ENCODE measurements around the gene GAS2L3. TPM values are rescaled to one million over a fixed set of nuclear protein-coding genes. Genes with fewer than 3 reads are reported as not detected.
A peak's percentile ranks its signal among the peaks of the same experiment; 100 is the strongest.

GAS2L3 gene
- total RNA-seq, 1 experiment from 2014 or later: 38.7 TPM

- no peak overlapping the region for H3K4me3 ChIP-seq (replicated peaks in 1 of 2; ENCODE audit: low read depth in 1 of 2, low read length in 2 of 2)
- peaks cover 19 to 34% of the 10 kb centered on the region in 2 experiments for H3K4me1 ChIP-seq (ENCODE audit: control insufficient read depth in 1 of 2, insufficient read depth in 2 of 2, low read length in 2 of 2)
- no peak for ATAC-seq
- no peak overlapping the region for H3K9ac ChIP-seq (ENCODE audit: low read length)
- intact Hi-C loops (cut with micrococcal nuclease): no loop called here
- H3K27me3 ChIP-seq (ENCODE audit: insufficient read depth, low read length): peaks cover 4% of the 10 kb centered on the region; the same call in 1 of the 2 replicates
- no peaks in the 10 kb centered on the region for H3K9me2 ChIP-seq (ENCODE audit: insufficient read depth)
- no peak for DNase-seq (ENCODE audit: low read depth, low spot score)
- no peak overlapping the region for H3K27ac ChIP-seq (ENCODE audit: low read depth, low read length)
- BruUV-seq (replicated peaks): no TSS peak
- H3K79me2 ChIP-seq (ENCODE audit: insufficient read depth, low read length): peaks cover 34% of the 10 kb centered on the region
- H4K20me1 ChIP-seq (ENCODE audit: insufficient read depth): no peaks in the 10 kb centered on the region
- no peak for TF ChIP-seq ELF1 (IDR thresholded peaks at IDR 0.05; ENCODE audit: borderline replicate concordance, low read depth)
- no peak for TF ChIP-seq EZH2 (IDR thresholded peaks at IDR 0.05)
- no peak for TF ChIP-seq FOSL1 (IDR thresholded peaks at IDR 0.05; ENCODE audit: low read depth)
- TF ChIP-seq, protein P1, sequence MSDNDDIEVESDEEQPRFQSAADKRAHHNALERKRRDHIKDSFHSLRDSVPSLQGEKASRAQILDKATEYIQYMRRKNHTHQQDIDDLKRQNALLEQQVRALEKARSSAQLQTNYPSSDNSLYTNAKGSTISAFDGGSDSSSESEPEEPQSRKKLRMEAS (IDR thresholded peaks at IDR 0.05): no peak
- no peak for TF ChIP-seq ZFX (IDR thresholded peaks at IDR 0.05)
- no peak for TF ChIP-seq SP1 (IDR thresholded peaks at IDR 0.05; ENCODE audit: low read depth)
- no peak for TF ChIP-seq EGR1 (IDR thresholded peaks at IDR 0.05; ENCODE audit: low read depth)
- no peak for TF ChIP-seq RAD21 (IDR thresholded peaks at IDR 0.05; ENCODE audit: low read depth)
- CTCF ChIA-PET: no interaction called here
- RAD21 ChIA-PET (ENCODE audit: low non-redundant PET in 1 of 2, low total read pairs in 2 of 2, uncharacterized antibody in 2 of 2, unreplicated experiment in 2 of 2): no interaction called here
- no peak overlapping the region for H2AFZ ChIP-seq (ENCODE audit: low read depth, low read length, poor library complexity, severe bottlenecking)
- H3K36me3 ChIP-seq (ENCODE audit: control insufficient read depth in 1 of 2, insufficient read depth in 2 of 2, low read length in 2 of 2): no peaks in the 10 kb centered on the region
- POLR2A ChIA-PET: no interaction called here
- no peaks in the 10 kb centered on the region for H3K9me3 ChIP-seq (ENCODE audit: control insufficient read depth in 1 of 2, insufficient read depth in 1 of 2, low read depth in 1 of 2, low read length in 2 of 2)
- no peak overlapping the region for H3K4me2 ChIP-seq (ENCODE audit: low read length)
These were observed 1.3 kb upstream of the GAS2L3 start for GRCh38 chr12:100572184-100572583.

DNA sequence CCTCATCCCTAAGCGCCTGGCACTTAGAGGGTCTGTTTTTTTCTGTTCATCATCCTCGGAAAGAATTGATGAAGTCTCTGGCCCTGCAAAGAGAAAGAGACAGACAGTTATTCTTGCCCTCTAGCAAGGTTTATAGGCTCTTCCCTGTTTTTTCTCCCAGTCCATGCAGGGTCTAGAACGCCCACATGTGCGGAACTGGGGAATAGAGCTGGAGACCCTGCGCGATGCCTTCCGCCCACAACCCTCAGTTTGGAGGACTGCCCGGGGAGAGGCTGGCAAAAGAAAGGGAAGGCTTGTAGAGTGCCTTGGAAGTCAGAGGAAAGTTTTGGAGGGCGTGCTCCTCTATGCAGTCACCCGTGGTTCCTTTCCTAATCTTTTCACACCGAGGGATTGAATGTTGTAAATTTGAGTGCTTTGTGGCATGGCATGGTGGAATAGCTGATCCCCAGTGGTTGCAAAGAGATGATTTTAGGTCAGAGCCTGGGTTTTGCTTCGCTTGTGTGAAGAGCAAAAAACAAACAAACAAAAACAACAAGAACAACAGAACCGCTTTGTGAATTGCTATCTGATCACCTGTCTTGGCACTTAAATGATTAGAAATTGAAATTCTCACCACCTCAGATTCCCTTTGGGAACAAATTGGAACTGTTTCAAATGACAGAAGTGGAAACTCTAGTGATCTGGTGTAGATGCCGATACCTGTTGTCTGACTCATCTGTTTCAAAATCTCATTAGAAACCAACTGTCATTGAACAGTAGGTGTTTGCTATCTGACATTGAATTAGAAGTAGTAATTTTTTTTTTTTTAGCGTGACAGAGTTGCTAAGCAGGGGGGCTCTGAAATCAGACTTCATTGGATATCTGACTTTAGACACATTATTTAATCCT lies 947 bp downstream of the GAS2L3 start:
- ChIA-PET POLR2A (interaction anchor here (0.8 kb wide), 1 partner anchor 8 kb away, joined by 3 read pairs; no protein-coding TSS in a partner anchor), CTCF (interaction anchor here (1.2 kb wide), 1 partner anchor 19 kb away, joined by 4 read pairs; no protein-coding TSS in a partner anchor), RAD21 (ENCODE audit: low non-redundant PET in 1 of 2, low total read pairs in 2 of 2, uncharacterized antibody in 2 of 2, unreplicated experiment in 2 of 2) (no interaction called here)
- intact Hi-C loops (cut with micrococcal nuclease): no loop called here
- H3K4me1 ChIP-seq (ENCODE audit: control insufficient read depth in 1 of 2, insufficient read depth in 2 of 2, low read length in 2 of 2): peaks cover 19 to 34% of the 10 kb centered on the region in 2 experiments
- peak; percentile 36; the same call in 1 of the 2 replicates for TF ChIP-seq FOSL1 (IDR thresholded peaks at IDR 0.05; ENCODE audit: low read depth)
- TF ChIP-seq REST (IDR thresholded peaks at IDR 0.05; ENCODE audit: low read depth): no peak
- TF ChIP-seq SIN3A (IDR thresholded peaks at IDR 0.05; ENCODE audit: low read depth): no peak
- TF ChIP-seq SP1 (IDR thresholded peaks at IDR 0.05; ENCODE audit: low read depth): no peak
- H3K9me2 ChIP-seq (ENCODE audit: insufficient read depth): no peaks in the 10 kb centered on the region
- peak overlapping the region; percentile 68 to 76 for H3K4me3 ChIP-seq (replicated peaks in 1 of 2; ENCODE audit: low read depth in 1 of 2, low read length in 2 of 2)
- DNase-seq (ENCODE audit: low read depth, low spot score) (no peak), ATAC-seq (peak; percentile 20)
- peaks cover 56% of the 10 kb centered on the region for H3K79me2 ChIP-seq (ENCODE audit: insufficient read depth, low read length)
- H4K20me1 ChIP-seq (ENCODE audit: insufficient read depth): no peaks in the 10 kb centered on the region
- H2AFZ ChIP-seq (ENCODE audit: low read depth, low read length, poor library complexity, severe bottlenecking): peak overlapping the region; percentile 24
- H3K9me3 ChIP-seq (ENCODE audit: control insufficient read depth in 1 of 2, insufficient read depth in 1 of 2, low read depth in 1 of 2, low read length in 2 of 2): no peaks in the 10 kb centered on the region
- peak overlapping the region; percentile 80 for H3K9ac ChIP-seq (ENCODE audit: low read length)
- no TSS peak for BruUV-seq (replicated peaks)
- H3K27me3 ChIP-seq (ENCODE audit: insufficient read depth, low read length): no peaks in the 10 kb centered on the region
- no peaks in the 10 kb centered on the region for H3K36me3 ChIP-seq (ENCODE audit: control insufficient read depth in 1 of 2, insufficient read depth in 2 of 2, low read length in 2 of 2)
- H3K4me2 ChIP-seq (ENCODE audit: low read length): peak overlapping the region; percentile 91
- peak overlapping the region; percentile 58 for H3K27ac ChIP-seq (ENCODE audit: low read depth, low read length)
